ENCODE data around the gene COL12A1. TPM values are rescaled to one million over a fixed set of nuclear protein-coding genes. Genes with fewer than 3 reads are reported as not detected.
A peak's percentile ranks its signal among the peaks of the same experiment; 100 is the strongest.

Gene COL12A1
- total RNA-seq, 4 donors from 2014 or later, result 136 to 423 (median 275) TPM

DNA sequence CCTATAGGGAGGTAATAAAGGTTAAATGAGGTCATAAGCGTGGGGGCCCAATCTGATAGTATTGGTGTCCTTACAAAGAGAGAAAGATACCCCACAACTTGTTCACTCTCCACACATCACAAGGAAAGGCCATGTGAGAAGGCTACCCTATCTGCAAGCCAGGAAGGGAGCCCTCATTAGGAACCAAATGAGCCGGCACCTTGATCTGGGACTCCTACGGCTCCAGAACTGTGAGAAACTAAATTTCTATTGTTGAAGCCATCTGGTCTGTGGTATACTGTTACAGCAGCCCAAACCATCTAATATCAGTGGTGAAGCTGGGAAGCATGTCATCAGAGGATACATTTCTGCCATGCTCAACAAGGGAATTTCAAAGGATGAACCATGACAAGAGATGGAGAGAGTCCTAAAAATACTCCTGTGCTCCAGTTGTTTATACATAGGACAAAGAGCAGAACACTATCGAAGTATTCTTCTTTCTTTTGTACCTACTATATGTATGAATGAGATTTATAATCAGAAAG, 27.3 kb upstream of the COL12A1 start:
- Histone ChIP-seq H3K27me3 (no peaks in the 10 kb centered on the region), H3K9me3 (no peaks in the 10 kb centered on the region), H3K36me3 (no peaks in the 10 kb centered on the region), H3K4me1 (no peaks in the 10 kb centered on the region), H3K4me3 (no peak overlapping the region), H3K27ac (no peak overlapping the region)
- DNase-seq, result no peak
- intact Hi-C loops (cut with DNase I; ENCODE audit: low total_unique reads), result no loop called here
- TF ChIP-seq, protein P1, sequence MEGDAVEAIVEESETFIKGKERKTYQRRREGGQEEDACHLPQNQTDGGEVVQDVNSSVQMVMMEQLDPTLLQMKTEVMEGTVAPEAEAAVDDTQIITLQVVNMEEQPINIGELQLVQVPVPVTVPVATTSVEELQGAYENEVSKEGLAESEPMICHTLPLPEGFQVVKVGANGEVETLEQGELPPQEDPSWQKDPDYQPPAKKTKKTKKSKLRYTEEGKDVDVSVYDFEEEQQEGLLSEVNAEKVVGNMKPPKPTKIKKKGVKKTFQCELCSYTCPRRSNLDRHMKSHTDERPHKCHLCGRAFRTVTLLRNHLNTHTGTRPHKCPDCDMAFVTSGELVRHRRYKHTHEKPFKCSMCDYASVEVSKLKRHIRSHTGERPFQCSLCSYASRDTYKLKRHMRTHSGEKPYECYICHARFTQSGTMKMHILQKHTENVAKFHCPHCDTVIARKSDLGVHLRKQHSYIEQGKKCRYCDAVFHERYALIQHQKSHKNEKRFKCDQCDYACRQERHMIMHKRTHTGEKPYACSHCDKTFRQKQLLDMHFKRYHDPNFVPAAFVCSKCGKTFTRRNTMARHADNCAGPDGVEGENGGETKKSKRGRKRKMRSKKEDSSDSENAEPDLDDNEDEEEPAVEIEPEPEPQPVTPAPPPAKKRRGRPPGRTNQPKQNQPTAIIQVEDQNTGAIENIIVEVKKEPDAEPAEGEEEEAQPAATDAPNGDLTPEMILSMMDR (IDR thresholded peaks at IDR 0.05), result no peak
- no peak for TF ChIP-seq POLR2A (IDR thresholded peaks at IDR 0.05)

DNA sequence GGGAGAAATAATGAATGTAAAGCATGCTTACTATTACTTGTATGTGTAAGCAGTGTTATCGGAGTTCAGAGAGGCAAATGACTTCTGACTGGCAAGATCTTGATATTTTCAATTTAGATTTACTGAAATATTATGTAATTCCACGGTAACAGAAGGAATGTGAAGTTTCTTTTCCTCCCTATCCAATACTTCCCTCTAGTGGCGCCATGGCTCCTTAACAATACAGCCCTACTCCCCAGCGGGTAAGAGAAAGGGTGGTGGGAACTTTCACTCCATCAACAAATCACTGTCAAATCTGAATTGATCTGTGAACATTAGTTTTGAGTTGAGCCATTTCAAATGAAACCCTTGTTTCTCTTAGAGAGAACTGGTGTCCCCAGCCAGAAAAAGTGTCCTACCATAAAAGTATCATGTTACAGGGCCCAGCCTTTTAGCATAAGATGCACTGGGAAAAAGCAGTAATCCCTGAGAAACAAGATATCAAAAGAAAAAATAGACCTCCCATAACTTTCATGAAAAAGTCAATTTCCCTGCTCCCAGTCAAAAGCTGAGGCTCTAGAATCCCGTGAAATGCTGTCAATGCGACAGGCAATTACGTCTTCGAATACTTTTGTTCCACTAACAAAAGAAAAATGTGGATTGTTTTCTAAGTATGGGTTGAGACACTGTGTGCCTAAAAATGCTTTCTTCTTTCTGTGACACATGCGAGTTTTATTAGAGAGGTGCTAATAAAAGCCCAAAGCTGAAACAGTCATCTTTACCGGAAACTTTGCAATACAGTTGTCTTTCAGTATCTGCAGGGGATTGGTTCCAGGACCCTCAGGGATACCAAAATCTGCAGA, 24.9 kb upstream of the COL12A1 start:
- intact Hi-C loops (cut with DNase I; ENCODE audit: low total_unique reads), result no loop called here
- TF ChIP-seq POLR2A (IDR thresholded peaks at IDR 0.05), result no peak
- TF ChIP-seq, protein P1 (IDR thresholded peaks at IDR 0.05), result peak; percentile 51 to 62 (median 56)
- Histone ChIP-seq H3K27me3 (no peaks in the 10 kb centered on the region), H3K9me3 (no peaks in the 10 kb centered on the region), H3K27ac (no peak overlapping the region), H3K36me3 (no peaks in the 10 kb centered on the region), H3K4me3 (no peak overlapping the region), H3K4me1 (no peaks in the 10 kb centered on the region)
- peak in 1 of 2 donors; percentile 25 for DNase-seq

DNA sequence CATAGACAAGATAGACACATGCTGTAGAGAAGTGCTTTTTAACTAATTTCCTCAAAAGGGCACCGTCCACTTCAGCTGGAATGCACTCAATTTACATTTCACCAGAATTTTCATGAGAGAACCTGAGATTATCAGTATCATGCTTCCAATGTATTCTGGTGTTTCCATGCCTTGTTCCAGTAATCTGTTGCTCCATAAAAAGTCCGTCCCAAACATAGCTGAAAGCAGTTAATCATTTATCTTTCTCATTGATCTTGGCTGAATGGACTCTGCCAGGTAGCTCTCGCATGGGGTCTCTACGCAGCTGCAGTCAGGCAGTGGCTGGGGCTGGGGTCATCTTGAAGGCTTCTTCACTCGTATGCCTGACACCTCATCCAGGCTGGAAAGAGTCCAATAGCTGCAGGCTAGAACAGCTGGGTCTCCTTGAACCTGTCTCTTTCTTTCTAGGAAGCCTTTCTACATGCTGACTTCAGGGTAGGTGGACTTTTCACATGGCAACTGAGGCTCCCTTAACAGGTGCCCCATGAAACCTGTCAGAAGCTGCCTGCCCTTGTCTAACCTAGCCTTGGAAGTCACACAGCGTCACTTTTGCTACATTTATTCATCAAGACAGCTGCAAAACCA, 18.6 kb upstream of the COL12A1 start:
- no peak for DNase-seq
- H3K4me3 ChIP-seq, result no peak overlapping the region
- H3K27me3 ChIP-seq, result no peaks in the 10 kb centered on the region
- intact Hi-C loops (cut with DNase I; ENCODE audit: low total_unique reads), result no loop called here
- no peak overlapping the region for H3K27ac ChIP-seq
- no peaks in the 10 kb centered on the region for H3K4me1 ChIP-seq
- H3K9me3 ChIP-seq, result no peaks in the 10 kb centered on the region
- H3K36me3 ChIP-seq, result no peaks in the 10 kb centered on the region
- TF ChIP-seq, protein P1 (IDR thresholded peaks at IDR 0.05), result no peak
- no peak for TF ChIP-seq POLR2A (IDR thresholded peaks at IDR 0.05)

DNA sequence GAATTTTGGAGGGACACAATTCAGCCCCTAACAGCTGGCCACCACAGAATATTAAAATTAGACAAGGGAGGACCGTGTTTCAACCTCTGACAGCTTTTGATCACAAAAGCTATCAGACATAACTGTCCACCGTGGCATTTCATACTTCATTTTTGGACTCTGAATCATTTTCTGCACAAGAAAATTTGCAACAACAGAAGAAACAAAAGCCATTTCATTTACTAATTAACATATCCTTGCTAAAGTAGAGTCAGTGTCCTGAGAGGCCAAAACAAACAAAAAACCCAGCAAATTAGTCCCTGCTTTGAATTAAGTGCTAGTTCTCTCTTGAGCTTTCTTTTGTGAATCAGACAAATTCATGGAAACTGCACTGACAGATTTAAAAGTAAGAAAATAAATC, 17.6 kb upstream of the COL12A1 start:
- H3K27ac ChIP-seq, result no peak overlapping the region
- TF ChIP-seq POLR2A (IDR thresholded peaks at IDR 0.05), result no peak
- TF ChIP-seq, protein P1 (IDR thresholded peaks at IDR 0.05), result no peak
- intact Hi-C loops (cut with DNase I; ENCODE audit: low total_unique reads), result no loop called here
- no peaks in the 10 kb centered on the region for H3K36me3 ChIP-seq
- DNase-seq, result no peak
- H3K4me3 ChIP-seq, result no peak overlapping the region
- no peaks in the 10 kb centered on the region for H3K4me1 ChIP-seq
- no peaks in the 10 kb centered on the region for H3K9me3 ChIP-seq
- H3K27me3 ChIP-seq, result no peaks in the 10 kb centered on the region

DNA sequence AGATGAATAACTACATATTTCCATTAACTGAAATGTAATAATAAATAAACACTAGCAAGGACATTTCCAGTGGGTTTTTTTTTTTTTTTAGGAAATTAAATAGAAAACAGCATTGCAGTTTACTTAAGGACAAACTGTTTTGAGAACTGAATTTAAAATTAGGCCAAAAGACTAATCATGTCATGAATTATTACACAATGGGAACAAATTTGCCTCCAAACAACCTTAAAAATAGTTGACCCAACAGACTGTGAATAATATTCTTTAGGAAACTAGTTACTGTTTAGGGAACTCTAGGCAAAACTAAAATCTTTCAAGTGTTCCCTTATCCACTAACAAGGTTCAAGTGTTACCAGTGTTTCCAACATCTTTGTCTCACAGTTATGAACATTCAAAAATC, 16.4 kb upstream of the COL12A1 start:
- Histone ChIP-seq H3K9me3 (no peaks in the 10 kb centered on the region), H3K27me3 (no peaks in the 10 kb centered on the region), H3K4me1 (peaks cover 0 to 5% of the 10 kb centered on the region in 2 donors), H3K4me3 (no peak overlapping the region), H3K36me3 (no peaks in the 10 kb centered on the region), H3K27ac (peak overlapping the region in 1 of 2 donors; percentile 55)
- DNase-seq, result no peak
- TF ChIP-seq, protein P1 (IDR thresholded peaks at IDR 0.05), result no peak
- TF ChIP-seq POLR2A (IDR thresholded peaks at IDR 0.05), result no peak
- intact Hi-C loops (cut with DNase I; ENCODE audit: low total_unique reads), result no loop called here
